GM23248 (cell line): ENCODE measurements around the gene SH3BP2.

Source experiments
- EZH2 ChIP-seq: fragments of 200-600 bp; sonication (generic); IDR thresholded peaks from 2 replicates; pipeline ENCODE4 v1.6.1; 2018; ENCODE audit warnings: antibody characterized with exemption, mild to moderate bottlenecking; ENCODE audit not compliant: insufficient read depth, poor library complexity, severe bottlenecking
- EZH2phosphoT487 ChIP-seq: fragments of 200-600 bp; sonication (generic); IDR thresholded peaks from 2 replicates; pipeline ENCODE4 v1.6.1; 2018; ENCODE audit warnings: antibody characterized with exemption, moderate library complexity, mild to moderate bottlenecking, low read depth; ENCODE audit not compliant: insufficient read depth

GRCh38 chr4:2761035-2761923 is 31.6 kb upstream of the SH3BP2 start:
- no peak for TF ChIP-seq EZH2
- TF ChIP-seq EZH2phosphoT487, result no peak
